T-cell (primary cell): ENCODE results near the gene GP1BA. TPM values are rescaled to one million over a fixed set of nuclear protein-coding genes. Genes with fewer than 3 reads are reported as not detected.

ENCODE experiments used
- ATAC-seq, 4 experiments: fragments of 200-7000 bp in 3 of 4; fragments of 150-1000 bp in 1 of 4; cut with Tn5 transposase; replicated peaks in 1 of 4; 1 replicate in 3 of 4; 2 replicates in 1 of 4; pipeline ENCODE4 v1.10.0; 2021; ENCODE audit warnings: moderate library complexity in 3 of 4, mild to moderate bottlenecking in 2 of 4, moderate number of reproducible peaks in 1 of 4
- CTCF ChIA-PET, 2 donors: fragments of 300-600 bp; sonication (Branson Sonifier 250); formaldehyde crosslinking; loops; one replicate each; lab custom pipeline; 2022; ENCODE audit warnings: antibody characterized with exemption in 2 of 2; lab: Charles Lee
- POLR2A ChIA-PET, 2 donors: fragments of 300-600 bp; sonication (Branson Sonifier 250); formaldehyde crosslinking; loops; one replicate each; lab custom pipeline; 2022; ENCODE audit warnings: antibody characterized with exemption in 2 of 2; lab: Charles Lee
- DNase-seq, 35 experiments: peaks; one replicate each; pipeline versions ENCODE4 v3.0.0 to v3.0.0-alpha.2; 2013 to 2023
- H3K27ac ChIP-seq: one replicate; pipeline ENCODE4 v1.5.1; 2013; ENCODE audit warnings: low read length
- H3K27me3 ChIP-seq, 2 experiments: replicated peaks in 1 of 2; 1 replicate in 1 of 2; 2 replicates in 1 of 2; pipeline versions ENCODE4 v1.6.1 to v1.7.0; 2013; ENCODE audit warnings: low read length in 1 of 2, mixed read lengths in 1 of 2; ENCODE audit not compliant: control insufficient read depth in 2 of 2, insufficient read depth in 2 of 2; ENCODE audit errors: extremely low read depth in 1 of 2
- H3K36me3 ChIP-seq, 2 donors: 1 replicate in 1 of 2; 2 replicates in 1 of 2; pipeline versions ENCODE4 v1.6.1 to v1.7.0; 2013; ENCODE audit warnings: low read length in 1 of 2; ENCODE audit not compliant: control insufficient read depth in 2 of 2, insufficient read depth in 1 of 2; ENCODE audit errors: extremely low read depth in 1 of 2
- H3K4me1 ChIP-seq, 2 experiments: 1 replicate in 1 of 2; 2 replicates in 1 of 2; pipeline versions ENCODE4 v1.6.1 to v1.7.0; 2013; ENCODE audit warnings: low read length in 2 of 2, mixed read lengths in 1 of 2; ENCODE audit not compliant: insufficient read depth in 2 of 2, control insufficient read depth in 1 of 2; ENCODE audit errors: extremely low read depth in 1 of 2
- H3K4me3 ChIP-seq, 2 donors: 1 replicate in 1 of 2; 2 replicates in 1 of 2; pipeline versions ENCODE4 v1.5.1 to v1.7.0; 2013; ENCODE audit warnings: mild to moderate bottlenecking in 2 of 2, low read length in 1 of 2, moderate library complexity in 1 of 2; ENCODE audit not compliant: control insufficient read depth in 1 of 2; ENCODE audit errors: extremely low read depth in 1 of 2
- H3K9me3 ChIP-seq: 2 replicates; pipeline ENCODE4 v1.7.0; 2013
- H3K27ac Mint-ChIP-seq, 2 donors: one replicate each; pipeline ENCODE4 v1.8.0; 2020 to 2021; ENCODE audit warnings: mild to moderate bottlenecking in 2 of 2, mixed read lengths in 2 of 2
- H3K27me3 Mint-ChIP-seq, 2 donors: one replicate each; pipeline ENCODE4 v1.8.0; 2021 to 2022; ENCODE audit warnings: mixed read lengths in 2 of 2
- H3K36me3 Mint-ChIP-seq: one replicate; pipeline ENCODE4 v1.8.0; 2021; ENCODE audit warnings: mixed read lengths
- H3K4me1 Mint-ChIP-seq, 3 donors: one replicate each; pipeline ENCODE4 v1.8.0; 2020 to 2022; ENCODE audit warnings: mixed read lengths in 3 of 3, mild to moderate bottlenecking in 1 of 3
- H3K4me3 Mint-ChIP-seq, 3 donors: one replicate each; pipeline ENCODE4 v1.8.0; 2020 to 2022; ENCODE audit warnings: mild to moderate bottlenecking in 3 of 3, mixed read lengths in 3 of 3, moderate library complexity in 3 of 3
- H3K9me3 Mint-ChIP-seq, 3 donors: one replicate each; pipeline ENCODE4 v1.8.0; 2020 to 2022; ENCODE audit warnings: mixed read lengths in 3 of 3
- WGBS: methylation state at CpG from one replicate; pipeline ENCODE4 v1.1.5; 2013; ENCODE audit warnings: missing lambda C conversion rate; ENCODE audit not compliant: insufficient coverage; 5-methylcytosine and 5-hydroxymethylcytosine counted together
- total RNA-seq, 35 experiments: library from RNA in 6 of 35; stranded (reverse) in 6 of 35; fragments of 120-200 nt in 1 of 35; gene quantifications; one replicate each; pipeline versions ENCODE4 v1.2.1 to v1.2.4 and lab custom pipeline; 2013 to 2026

GP1BA gene
- total RNA-seq, 5 donors from 2014 or later (not counting 1 experiment from before 2014, with no cell fraction given): 0.40 TPM; not detected in 4

DNA sequence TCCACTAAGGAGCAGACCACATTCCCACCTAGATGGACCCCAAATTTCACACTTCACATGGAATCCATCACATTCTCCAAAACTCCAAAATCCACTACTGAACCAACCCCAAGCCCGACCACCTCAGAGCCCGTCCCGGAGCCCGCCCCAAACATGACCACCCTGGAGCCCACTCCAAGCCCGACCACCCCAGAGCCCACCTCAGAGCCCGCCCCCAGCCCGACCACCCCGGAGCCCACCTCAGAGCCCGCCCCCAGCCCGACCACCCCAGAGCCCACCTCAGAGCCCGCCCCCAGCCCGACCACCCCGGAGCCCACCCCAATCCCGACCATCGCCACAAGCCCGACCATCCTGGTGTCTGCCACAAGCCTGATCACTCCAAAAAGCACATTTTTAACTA, 1.6 kb downstream of the GP1BA start:
- ChIA-PET POLR2A (no interaction called here), CTCF (interaction anchor here in 1 of 2 donors (0.6 kb wide), 1 partner anchor 528 kb away, joined by 3 read pairs; no protein-coding TSS in a partner anchor)
- 54% methylated on average over 10 of the region's 16 CpGs for WGBS
- Histone ChIP-seq H3K27ac (no peak overlapping the region), H3K27me3 (no peaks in the 10 kb centered on the region), H3K4me1 (peaks cover 0 to 25% of the 10 kb centered on the region in 2 experiments), H3K4me3 (no peak overlapping the region), H3K9me3 (no peaks in the 10 kb centered on the region), H3K36me3 (peaks cover 3 to 18% of the 10 kb centered on the region in 2 donors)
- Mint-ChIP-seq H3K27ac (peak overlapping the region in 1 of 2 donors; percentile 58), H3K36me3 (peaks cover 24% of the 10 kb centered on the region), H3K27me3 (no peaks in the 10 kb centered on the region), H3K9me3 (no peaks in the 10 kb centered on the region), H3K4me3 (peak overlapping the region in 1 of 3 donors; percentile 24), H3K4me1 (peaks cover 33 to 41% (median 35%) of the 10 kb centered on the region in 3 donors)
- ATAC-seq: no peak
- DNase-seq: no peak

DNA sequence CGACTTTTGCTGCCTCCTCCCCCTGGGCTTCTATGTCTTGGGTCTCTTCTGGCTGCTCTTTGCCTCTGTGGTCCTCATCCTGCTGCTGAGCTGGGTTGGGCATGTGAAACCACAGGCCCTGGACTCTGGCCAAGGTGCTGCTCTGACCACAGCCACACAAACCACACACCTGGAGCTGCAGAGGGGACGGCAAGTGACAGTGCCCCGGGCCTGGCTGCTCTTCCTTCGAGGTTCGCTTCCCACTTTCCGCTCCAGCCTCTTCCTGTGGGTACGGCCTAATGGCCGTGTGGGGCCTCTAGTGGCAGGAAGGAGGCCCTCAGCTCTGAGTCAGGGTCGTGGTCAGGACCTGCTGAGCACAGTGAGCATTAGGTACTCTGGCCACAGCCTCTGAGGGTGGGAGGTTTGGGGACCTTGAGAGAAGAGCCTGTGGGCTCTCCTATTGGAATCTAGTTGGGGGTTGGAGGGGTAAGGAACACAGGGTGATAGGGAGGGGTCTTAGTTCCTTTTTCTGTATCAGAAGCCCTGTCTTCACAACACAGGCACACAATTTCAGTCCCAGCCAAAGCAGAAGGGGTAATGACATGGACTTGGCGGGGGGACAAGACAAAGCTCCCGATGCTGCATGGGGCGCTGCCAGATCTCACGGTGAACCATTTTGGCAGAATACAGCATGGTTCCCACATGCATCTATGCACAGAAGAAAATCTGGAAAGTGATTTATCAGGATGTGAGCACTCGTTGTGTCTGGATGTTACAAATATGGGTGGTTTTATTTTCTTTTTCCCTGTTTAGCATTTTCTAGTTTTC, 2.3 kb downstream of the GP1BA start:
- DNase-seq: peak in 2 of 35 experiments; percentile 7 to 34
- peak overlapping the region; percentile 24 for H3K27ac ChIP-seq
- H3K27me3 Mint-ChIP-seq: no peaks in the 10 kb centered on the region
- ChIA-PET POLR2A (no interaction called here), CTCF (interaction anchor here in 1 of 2 donors (0.6 to 0.7 kb wide), 3 partner anchors 16 to 527 kb away, joined by 3 to 6 read pairs (median 4); no protein-coding TSS in a partner anchor)
- peaks cover 40 to 48% (median 42%) of the 10 kb centered on the region in 3 donors for H3K4me1 Mint-ChIP-seq
- no peaks in the 10 kb centered on the region for H3K9me3 ChIP-seq
- no peaks in the 10 kb centered on the region for H3K27me3 ChIP-seq
- peaks cover 24% of the 10 kb centered on the region for H3K36me3 Mint-ChIP-seq
- H3K4me1 ChIP-seq: peaks cover 0 to 32% of the 10 kb centered on the region in 2 experiments
- peak overlapping the region in 1 of 3 donors; percentile 35 for H3K4me3 Mint-ChIP-seq
- H3K9me3 Mint-ChIP-seq: no peaks in the 10 kb centered on the region
- H3K27ac Mint-ChIP-seq: peak overlapping the region; percentile 40 to 58
- peaks cover 3 to 18% of the 10 kb centered on the region in 2 donors for H3K36me3 ChIP-seq
- WGBS: 4% methylated on average over 9 of the region's 14 CpGs
- ATAC-seq: peak in 2 of 4 experiments; percentile 26 to 32
- no peak overlapping the region for H3K4me3 ChIP-seq

DNA sequence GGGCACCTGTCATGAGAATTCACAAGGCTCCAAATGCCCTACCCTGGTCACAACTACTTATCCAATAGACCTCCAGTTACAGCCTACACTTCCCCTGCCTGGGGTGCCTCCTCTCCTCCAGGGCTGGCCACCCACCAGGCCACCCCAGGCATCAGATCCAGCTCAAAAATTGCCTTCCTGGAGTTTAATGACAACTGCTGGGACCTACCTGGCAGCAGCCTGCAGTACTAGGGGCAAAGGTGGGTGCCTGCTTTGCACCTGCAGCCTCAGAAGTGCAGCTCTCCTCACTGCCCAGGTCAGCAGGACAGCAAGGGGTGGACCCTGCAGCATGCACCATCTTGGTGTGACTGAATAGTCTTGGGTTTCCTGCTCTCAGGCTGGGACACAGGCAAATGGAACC, 3.6 kb downstream of the GP1BA start:
- H3K9me3 ChIP-seq: no peaks in the 10 kb centered on the region
- H3K4me1 ChIP-seq: peaks cover 0 to 35% of the 10 kb centered on the region in 2 experiments
- DNase-seq (no peak), ATAC-seq (no peak)
- Mint-ChIP-seq H3K36me3 (peaks cover 22% of the 10 kb centered on the region), H3K27me3 (no peaks in the 10 kb centered on the region), H3K27ac (peak overlapping the region; percentile 26 to 34), H3K4me1 (peaks cover 43 to 51% (median 43%) of the 10 kb centered on the region in 3 donors), H3K9me3 (no peaks in the 10 kb centered on the region), H3K4me3 (no peak overlapping the region)
- no peaks in the 10 kb centered on the region for H3K27me3 ChIP-seq
- peaks cover 3 to 18% of the 10 kb centered on the region in 2 donors for H3K36me3 ChIP-seq
- ChIA-PET CTCF (no interaction called here), POLR2A (no interaction called here)
- H3K27ac ChIP-seq: no peak overlapping the region
- H3K4me3 ChIP-seq: no peak overlapping the region

- H3K4me3 Mint-ChIP-seq: no peak overlapping the region
- H3K27ac Mint-ChIP-seq: peak overlapping the region; percentile 23 to 26
- H3K4me1 Mint-ChIP-seq: peaks cover 46 to 55% (median 51%) of the 10 kb centered on the region in 3 donors
- H3K36me3 Mint-ChIP-seq: peaks cover 18% of the 10 kb centered on the region
- WGBS: 93% methylated on average over 3 of the region's 3 CpGs
- DNase-seq (no peak), ATAC-seq (no peak)
- H3K4me3 ChIP-seq: no peak overlapping the region
- H3K27me3 Mint-ChIP-seq: no peaks in the 10 kb centered on the region
- no peaks in the 10 kb centered on the region for H3K9me3 ChIP-seq
- no peaks in the 10 kb centered on the region for H3K9me3 Mint-ChIP-seq
- CTCF ChIA-PET: no interaction called here
- H3K36me3 ChIP-seq: peaks cover 3 to 18% of the 10 kb centered on the region in 2 donors
- peaks cover 2 to 40% of the 10 kb centered on the region in 2 experiments for H3K4me1 ChIP-seq
- H3K27ac ChIP-seq: no peak overlapping the region
- POLR2A ChIA-PET: no interaction called here
- no peaks in the 10 kb centered on the region for H3K27me3 ChIP-seq
These were observed 4.4 kb downstream of the GP1BA start for GRCh38 chr17:4936436-4936835.

DNA sequence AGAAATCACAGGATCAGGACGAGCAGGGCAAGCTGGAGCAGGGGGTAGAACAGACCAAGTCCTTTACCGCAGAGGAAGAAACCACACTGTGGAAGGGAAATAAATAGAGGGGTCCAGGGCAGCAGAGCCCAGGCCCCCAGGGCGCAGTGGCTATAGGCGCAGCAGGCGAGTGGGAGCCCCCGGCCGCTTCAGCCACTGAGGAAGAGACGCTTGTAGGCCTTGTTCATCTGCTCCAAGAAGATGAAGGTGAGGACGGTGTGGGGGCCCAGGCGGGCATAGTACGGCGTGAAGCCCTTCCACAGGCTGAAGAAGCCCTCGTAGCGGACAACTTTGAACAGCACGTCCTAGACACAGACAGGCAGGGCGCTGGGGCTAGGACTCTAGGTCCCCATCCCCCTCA, 5.5 kb downstream of the GP1BA start:
- H3K36me3 ChIP-seq: peaks cover 3 to 24% of the 10 kb centered on the region in 2 donors
- no peaks in the 10 kb centered on the region for H3K27me3 ChIP-seq
- peak overlapping the region in 1 of 3 donors; percentile 100 for H3K4me3 Mint-ChIP-seq
- ChIA-PET CTCF (no interaction called here), POLR2A (interaction anchor here in 1 of 2 donors (0.6 kb wide), 1 partner anchor 365 kb away, joined by 5 read pairs; no protein-coding TSS in a partner anchor)
- ATAC-seq (no peak), DNase-seq (no peak)
- H3K27me3 Mint-ChIP-seq: no peaks in the 10 kb centered on the region
- H3K4me3 ChIP-seq: no peak overlapping the region
- peak overlapping the region in 1 of 2 donors; percentile 22 for H3K27ac Mint-ChIP-seq
- H3K4me1 Mint-ChIP-seq: peaks cover 56 to 65% (median 62%) of the 10 kb centered on the region in 3 donors
- no peaks in the 10 kb centered on the region for H3K9me3 ChIP-seq
- WGBS: 99% methylated on average over 11 of the region's 16 CpGs
- H3K36me3 Mint-ChIP-seq: peaks cover 28% of the 10 kb centered on the region
- no peak overlapping the region for H3K27ac ChIP-seq
- peaks cover 10 to 51% of the 10 kb centered on the region in 2 experiments for H3K4me1 ChIP-seq
- H3K9me3 Mint-ChIP-seq: no peaks in the 10 kb centered on the region

DNA sequence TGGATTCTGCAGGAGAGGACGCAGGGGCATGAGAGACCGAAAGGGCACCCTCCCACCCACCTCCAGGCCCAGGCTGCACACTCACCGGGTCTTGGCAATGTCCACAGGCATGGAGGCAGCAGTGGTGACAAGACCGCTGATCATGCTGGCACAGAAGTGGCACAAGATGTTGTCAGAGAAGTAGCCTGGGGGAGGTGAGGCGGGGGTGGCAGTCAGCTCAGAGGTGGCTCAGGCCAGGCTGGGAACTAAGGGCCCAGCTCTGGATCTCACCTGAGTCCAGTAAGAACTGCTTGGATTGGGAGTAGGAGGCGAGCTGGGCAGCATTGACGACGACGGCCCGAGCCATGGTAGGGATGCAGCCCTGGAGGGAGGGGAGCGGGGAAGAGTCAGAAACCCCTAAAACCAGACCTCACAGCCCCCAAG, 6.0 kb downstream of the GP1BA start:
- 100% methylated on average over 4 of the region's 11 CpGs for WGBS
- POLR2A ChIA-PET: interaction anchor here in 1 of 2 donors (0.6 kb wide), 1 partner anchor 364 kb away, joined by 5 read pairs; no protein-coding TSS in a partner anchor
- no peaks in the 10 kb centered on the region for H3K27me3 ChIP-seq
- Mint-ChIP-seq H3K36me3 (peaks cover 30% of the 10 kb centered on the region), H3K27me3 (no peaks in the 10 kb centered on the region), H3K4me3 (peak overlapping the region; percentile 91 to 100 (median 94)), H3K27ac (peak overlapping the region; percentile 66), H3K4me1 (peaks cover 61 to 70% (median 62%) of the 10 kb centered on the region in 3 donors), H3K9me3 (no peaks in the 10 kb centered on the region)
- peaks cover 5 to 30% of the 10 kb centered on the region in 2 donors for H3K36me3 ChIP-seq
- H3K9me3 ChIP-seq: no peaks in the 10 kb centered on the region
- CTCF ChIA-PET: interaction anchor here in 1 of 2 donors (0.6 kb wide), 1 partner anchor 687 kb away, joined by 3 read pairs; no protein-coding TSS in a partner anchor
- peaks cover 15 to 56% of the 10 kb centered on the region in 2 experiments for H3K4me1 ChIP-seq
- H3K27ac ChIP-seq: no peak overlapping the region
- H3K4me3 ChIP-seq: peak overlapping the region in 1 of 2 donors; percentile 84
- DNase-seq: no peak
- ATAC-seq: no peak
